Keratinocyte (primary cell): ENCODE results near the gene YIPF2.

Experiments
- CTCF ChIP-seq, 3 experiments: IDR thresholded peaks in 1 of 3; conservative IDR thresholded peaks in 1 of 3; optimal IDR thresholded peaks in 1 of 3; 2 replicates in 2 of 3; 3 replicates in 1 of 3; pipeline versions ENCODE3 to v1.5.1; 2011; ENCODE audit warnings: low read length in 3 of 3, mild to moderate bottlenecking in 3 of 3, moderate library complexity in 2 of 3, control low read depth in 1 of 3, inconsistent platforms in 1 of 3; ENCODE audit not compliant: insufficient read depth in 2 of 3; ENCODE audit errors: extremely low read depth in 1 of 3
- EZH2 ChIP-seq: IDR thresholded peaks from one replicate; pipeline ENCODE4 v1.6.1; 2012; ENCODE audit warnings: inconsistent platforms, mild to moderate bottlenecking, low read length, moderate library complexity

- TF ChIP-seq EZH2 (no peak), CTCF (optimal IDR thresholded peaks at IDR 0.05 in 1 of 3, IDR thresholded peaks at IDR 0.05 in 1 of 3, conservative IDR thresholded peaks at IDR 0.05 in 1 of 3; ENCODE audit: extremely low read depth in 1 of 3, insufficient read depth in 2 of 3, low read length in 3 of 3) (no peak)
These were observed 6.4 kb downstream of the YIPF2 start for GRCh38 chr19:10921910-10922637.
